H9 (cell line): Measurements from ENCODE around the gene CREB3L2. TPM values are rescaled to one million over a fixed set of nuclear protein-coding genes. Genes with fewer than 3 reads are reported as not detected.

ENCODE experiments used
- DNase-seq: peaks from one replicate; pipeline ENCODE4 v3.0.0-alpha.2; 2017
- H2AFZ ChIP-seq: one replicate; pipeline ENCODE4 v1.6.1; 2013; ENCODE audit warnings: mild to moderate bottlenecking, low read length, control low read depth, moderate library complexity
- H2AK5ac ChIP-seq: 2 replicates; pipeline ENCODE4 v1.6.1; 2013; ENCODE audit warnings: low read length, control low read depth, mixed read lengths; ENCODE audit not compliant: insufficient read length
- H2BK120ac ChIP-seq: one replicate; pipeline ENCODE4 v1.6.1; 2013; ENCODE audit warnings: low read depth, mild to moderate bottlenecking, low read length, control low read depth, inconsistent platforms; ENCODE audit not compliant: poor library complexity, severe bottlenecking
- H2BK12ac ChIP-seq: 2 replicates; pipeline ENCODE4 v1.6.1; 2013; ENCODE audit warnings: low read length, control low read depth, mixed read lengths, low read depth; ENCODE audit not compliant: insufficient read length
- H2BK15ac ChIP-seq: 2 replicates; pipeline ENCODE4 v1.6.1; 2013; ENCODE audit warnings: low read depth, low read length, control low read depth
- H2BK20ac ChIP-seq: one replicate; pipeline ENCODE4 v1.6.1; 2013; ENCODE audit warnings: low read depth, mild to moderate bottlenecking, low read length, control low read depth, inconsistent platforms; ENCODE audit not compliant: poor library complexity, severe bottlenecking
- H2BK5ac ChIP-seq: 2 replicates; pipeline ENCODE4 v1.6.1; 2013; ENCODE audit warnings: low read length, control low read depth, mixed read lengths; ENCODE audit not compliant: insufficient read length
- H3K14ac ChIP-seq: 2 replicates; pipeline ENCODE4 v1.6.1; 2013; ENCODE audit warnings: low read length, control low read depth; ENCODE audit not compliant: insufficient read depth
- H3K18ac ChIP-seq: 2 replicates; pipeline ENCODE4 v1.6.1; 2013; ENCODE audit warnings: low read depth, mild to moderate bottlenecking, mixed read lengths, low read length, control low read depth; ENCODE audit not compliant: insufficient read length
- H3K23ac ChIP-seq: 2 replicates; pipeline ENCODE4 v1.6.1; 2013; ENCODE audit warnings: low read length, control low read depth, mixed read lengths, low read depth; ENCODE audit not compliant: insufficient read length
- H3K23me2 ChIP-seq: 2 replicates; pipeline ENCODE4 v1.6.1; 2013; ENCODE audit warnings: low read depth, mild to moderate bottlenecking, mixed read lengths, low read length, control low read depth; ENCODE audit not compliant: insufficient read length, poor library complexity, severe bottlenecking
- H3K27ac ChIP-seq: 2 replicates; pipeline ENCODE4 v1.5.1; 2013; ENCODE audit warnings: low read length, control low read depth, mixed read lengths, low read depth; ENCODE audit not compliant: insufficient read length
- H3K27me3 ChIP-seq: 2 replicates; pipeline ENCODE4 v1.6.1; 2013; ENCODE audit warnings: low read length, control low read depth, inconsistent platforms; ENCODE audit not compliant: insufficient read depth
- H3K4ac ChIP-seq: 2 replicates; pipeline ENCODE4 v1.6.1; 2013; ENCODE audit warnings: low read depth, mild to moderate bottlenecking, control low read depth, inconsistent platforms, low read length, moderate library complexity
- H3K4me1 ChIP-seq: 2 replicates; pipeline ENCODE4 v1.6.1; 2013; ENCODE audit warnings: low read length, control low read depth, inconsistent platforms; ENCODE audit not compliant: insufficient read depth
- H3K4me2 ChIP-seq: 2 replicates; pipeline ENCODE4 v1.6.1; 2013; ENCODE audit warnings: low read length, control low read depth, mixed read lengths; ENCODE audit not compliant: insufficient read length, insufficient read depth
- H3K56ac ChIP-seq: 2 replicates; pipeline ENCODE4 v1.6.1; 2013; ENCODE audit warnings: low read depth, mild to moderate bottlenecking, mixed read lengths, low read length, control low read depth; ENCODE audit not compliant: insufficient read length
- H3K79me1 ChIP-seq: 2 replicates; pipeline ENCODE4 v1.6.1; 2013; ENCODE audit warnings: low read depth, mild to moderate bottlenecking, moderate library complexity, low read length, control low read depth, inconsistent platforms; ENCODE audit not compliant: insufficient read depth, poor library complexity, severe bottlenecking
- H3K79me2 ChIP-seq: 2 replicates; pipeline ENCODE4 v1.6.1; 2013; ENCODE audit warnings: low read length, control low read depth, inconsistent platforms; ENCODE audit not compliant: insufficient read depth
- H3K9ac ChIP-seq: 2 replicates; pipeline ENCODE4 v1.6.1; 2013; ENCODE audit warnings: low read length, control low read depth, mixed read lengths; ENCODE audit not compliant: insufficient read length; ENCODE audit errors: extremely low read depth
- H3K9me3 ChIP-seq: one replicate; pipeline ENCODE4 v1.6.1; 2013; ENCODE audit warnings: low read depth, low read length, inconsistent platforms; ENCODE audit not compliant: control insufficient read depth
- H3T11ph ChIP-seq: one replicate; pipeline ENCODE4 v1.6.1; 2013; ENCODE audit warnings: mild to moderate bottlenecking, low read length, control low read depth, inconsistent platforms
- H4K20me1 ChIP-seq: one replicate; pipeline ENCODE4 v1.6.1; 2013; ENCODE audit not compliant: control insufficient read depth, insufficient read length, insufficient read depth
- H4K5ac ChIP-seq: 2 replicates; pipeline ENCODE4 v1.6.1; 2013; ENCODE audit warnings: low read depth, mild to moderate bottlenecking, mixed read lengths, low read length, control low read depth; ENCODE audit not compliant: insufficient read length
- H4K8ac ChIP-seq: replicated peaks from 2 replicates; pipeline ENCODE4 v1.6.1; 2013; ENCODE audit warnings: low read length, control low read depth, mixed read lengths, low read depth; ENCODE audit not compliant: insufficient read length
- H4K91ac ChIP-seq: 2 replicates; pipeline ENCODE4 v1.6.1; 2013; ENCODE audit warnings: low read depth, mild to moderate bottlenecking, moderate library complexity, mixed read lengths, low read length, control low read depth; ENCODE audit not compliant: insufficient read length
- H3K27ac Mint-ChIP-seq, 3 experiments: 2 replicates in 2 of 3; 3 replicates in 1 of 3; pipeline ENCODE4 v1.8.0; 2020 to 2021; ENCODE audit warnings: mixed read lengths in 3 of 3, mild to moderate bottlenecking in 1 of 3, moderate library complexity in 1 of 3
- H3K27me3 Mint-ChIP-seq: 2 replicates; pipeline ENCODE4 v1.8.0; 2021; ENCODE audit warnings: low read depth, mild to moderate bottlenecking, moderate library complexity, mixed read lengths
- H3K36me3 Mint-ChIP-seq, 3 experiments: 2 replicates in 2 of 3; 3 replicates in 1 of 3; pipeline ENCODE4 v1.8.0; 2020 to 2021; ENCODE audit warnings: low read depth in 3 of 3, mixed read lengths in 3 of 3; ENCODE audit not compliant: insufficient read depth in 1 of 3
- H3K4me1 Mint-ChIP-seq, 2 experiments: 2 replicates each; pipeline ENCODE4 v1.8.0; 2020; ENCODE audit warnings: mixed read lengths in 2 of 2
- H3K4me3 Mint-ChIP-seq, 2 experiments: 2 replicates in 1 of 2; 3 replicates in 1 of 2; pipeline ENCODE4 v1.8.0; 2020 to 2021; ENCODE audit warnings: mild to moderate bottlenecking in 2 of 2, mixed read lengths in 2 of 2, moderate library complexity in 1 of 2
- H3K9me3 Mint-ChIP-seq, 2 experiments: 2 replicates in 1 of 2; 3 replicates in 1 of 2; pipeline ENCODE4 v1.8.0; 2020; ENCODE audit warnings: mild to moderate bottlenecking in 2 of 2, mixed read lengths in 2 of 2, moderate library complexity in 1 of 2
- CTCF ChIP-seq: fragments of 200-600 bp; sonication (generic); conservative IDR thresholded peaks from 3 replicates; pipeline ENCODE4 v1.8.0; 2021; ENCODE audit warnings: antibody characterized with exemption, mild to moderate bottlenecking
- total RNA-seq: library from RNA; stranded (reverse); gene quantifications from 2 replicates; pipeline ENCODE4 v1.2.1, GENCODE V29; 2021

CREB3L2 gene
- total RNA-seq, 1 experiment from 2014 or later, result 60.7 TPM

- Histone ChIP-seq H2BK15ac (no peak overlapping the region), H3K4ac (no peak overlapping the region), H3K18ac (no peak overlapping the region), H3K79me2 (no peaks in the 10 kb centered on the region), H3K4me1 (peaks cover 20% of the 10 kb centered on the region), H3T11ph (no peak overlapping the region), H2BK20ac (no peak overlapping the region), H3K27ac (no peak overlapping the region), H3K9me3 (no peaks in the 10 kb centered on the region), H2BK12ac (no peak overlapping the region), H4K5ac (no peak overlapping the region), H3K23ac (no peak overlapping the region), H4K20me1 (no peaks in the 10 kb centered on the region), H3K9ac (no peak overlapping the region), H3K14ac (no peak overlapping the region), H4K8ac (no peak overlapping the region), H2BK120ac (no peak overlapping the region), H3K56ac (no peak overlapping the region), H3K27me3 (no peaks in the 10 kb centered on the region), H2AK5ac (no peak overlapping the region), H3K79me1 (no peaks in the 10 kb centered on the region), H2BK5ac (no peak overlapping the region), H2AFZ (no peak overlapping the region), H3K23me2 (no peaks in the 10 kb centered on the region), H3K4me2 (no peak overlapping the region), H4K91ac (no peak overlapping the region)
- TF ChIP-seq CTCF, result no peak
- Mint-ChIP-seq H3K27ac (peak overlapping the region in 1 of 3 experiments; percentile 51; a peak in 1 of 7 replicates), H3K4me1 (peaks cover 63% of the 10 kb centered on the region in 2 experiments), H3K9me3 (peaks cover 9 to 11% of the 10 kb centered on the region in 2 experiments), H3K36me3 (peaks cover 50 to 62% (median 61%) of the 10 kb centered on the region in 3 experiments), H3K27me3 (no peaks in the 10 kb centered on the region; the same call in 1 of the 2 replicates), H3K4me3 (no peak overlapping the region)
- DNase-seq, result no peak
Observed at GRCh38 chr7:137882806-137883205, 119.1 kb downstream of the CREB3L2 start.
